Hepatocyte (in vitro differentiated cells): ENCODE data around the gene AK2. TPM values are rescaled to one million over a fixed set of nuclear protein-coding genes. Genes with fewer than 3 reads are reported as not detected.

Experiments
- DNase-seq: peaks from one replicate; pipeline ENCODE4 v3.0.0-alpha.2; 2016; ENCODE audit warnings: low spot score
- H2AFZ ChIP-seq: fragments of 200-600 bp; sonication (generic); 2 replicates; pipeline ENCODE4 v1.6.0; 2016; ENCODE audit warnings: antibody characterized with exemption, mild to moderate bottlenecking
- H3K27ac ChIP-seq: fragments of 200-600 bp; sonication (generic); 2 replicates; pipeline ENCODE4 v1.5.1; 2016; ENCODE audit warnings: mild to moderate bottlenecking
- H3K27me3 ChIP-seq: fragments of 200-600 bp; sonication (generic); 2 replicates; pipeline ENCODE4 v1.6.1; 2016
- H3K36me3 ChIP-seq: fragments of 200-600 bp; sonication (generic); replicated peaks from 2 replicates; pipeline ENCODE4 v1.5.1; 2016; ENCODE audit warnings: low read depth; ENCODE audit not compliant: insufficient read depth
- H3K4me1 ChIP-seq: fragments of 200-600 bp; sonication (generic); 2 replicates; pipeline ENCODE4 v1.5.1; 2016; ENCODE audit warnings: mild to moderate bottlenecking, moderate library complexity; ENCODE audit not compliant: insufficient read depth
- H3K4me2 ChIP-seq: fragments of 200-600 bp; sonication (generic); 2 replicates; pipeline ENCODE4 v1.6.0; 2016
- H3K4me3 ChIP-seq: fragments of 200-600 bp; sonication (generic); 2 replicates; pipeline ENCODE4 v1.5.1; 2016; ENCODE audit warnings: mild to moderate bottlenecking
- H3K79me2 ChIP-seq: fragments of 200-600 bp; sonication (generic); 2 replicates; pipeline ENCODE4 v1.6.0; 2017; ENCODE audit warnings: mild to moderate bottlenecking
- H3K9me2 ChIP-seq: fragments of 200-600 bp; sonication (generic); replicated peaks from 2 replicates; pipeline ENCODE4 v1.6.0; 2017; ENCODE audit warnings: mild to moderate bottlenecking; ENCODE audit not compliant: insufficient read depth
- H3K9me3 ChIP-seq: fragments of 200-600 bp; sonication (generic); 2 replicates; pipeline ENCODE4 v1.5.1; 2016; ENCODE audit warnings: low read depth, mild to moderate bottlenecking
- H4K20me1 ChIP-seq: fragments of 200-600 bp; sonication (generic); 2 replicates; pipeline ENCODE4 v1.6.0; 2016; ENCODE audit warnings: mild to moderate bottlenecking; ENCODE audit not compliant: insufficient read depth, poor library complexity, severe bottlenecking
- CTCF ChIP-seq: fragments of 200-600 bp; sonication (generic); IDR thresholded peaks from 2 replicates; pipeline ENCODE4 v1.5.1; 2016; ENCODE audit warnings: antibody characterized with exemption, mild to moderate bottlenecking; ENCODE audit not compliant: poor library complexity
- EZH2 ChIP-seq: fragments of 200-600 bp; sonication (generic); IDR thresholded peaks from 2 replicates; pipeline ENCODE4 v1.6.1; 2016; ENCODE audit warnings: antibody characterized with exemption, mild to moderate bottlenecking, borderline replicate concordance
- EZH2phosphoT487 ChIP-seq: fragments of 200-600 bp; sonication (generic); IDR thresholded peaks from one replicate; pipeline ENCODE4 v1.6.1; 2018; ENCODE audit warnings: antibody characterized with exemption, mild to moderate bottlenecking, low read depth, moderate library complexity; ENCODE audit not compliant: unreplicated experiment, severe bottlenecking
- WGBS: methylation state at CpG from one replicate; pipeline ENCODE4 v1.1.6; 2016; ENCODE audit warnings: low lambda C conversion rate; ENCODE audit errors: missing lambda C conversion rate; 5-methylcytosine and 5-hydroxymethylcytosine counted together
- polyA plus RNA-seq: library from polyadenylated mRNA; unstranded; fragments of >200 nt; fragmentation: Nextera tagmentation; extraction: Ambion mirVana; gene quantifications from 2 replicates; pipeline ENCODE4 v1.2.1, GENCODE V29; 2016
- total RNA-seq: library from RNA; depleted of rRNA; stranded (reverse); fragments of >200 nt; gene quantifications from 2 replicates; pipeline ENCODE4 v1.2.3, GENCODE V29; 2014

Gene AK2
- total and polyA plus RNA-seq, 2 experiments from 2014 or later, result 120 to 147 TPM

- DNase-seq, result no peak
- Histone ChIP-seq H3K9me3 (no peaks in the 10 kb centered on the region), H3K9me2 (no peaks in the 10 kb centered on the region), H3K4me2 (no peak overlapping the region), H3K27ac (no peak overlapping the region), H3K4me3 (no peak overlapping the region), H4K20me1 (no peaks in the 10 kb centered on the region), H3K79me2 (no peaks in the 10 kb centered on the region), H3K27me3 (no peaks in the 10 kb centered on the region), H3K36me3 (no peaks in the 10 kb centered on the region), H2AFZ (no peak overlapping the region), H3K4me1 (peaks cover 8% of the 10 kb centered on the region)
- TF ChIP-seq EZH2phosphoT487, result no peak
- no peak for TF ChIP-seq CTCF
- TF ChIP-seq EZH2, result no peak
- 46% methylated on average over 1 of the region's 1 CpG for WGBS
These were observed 22.9 kb downstream of the AK2 start for GRCh38 chr1:33013791-33014190.

- no peaks in the 10 kb centered on the region for H4K20me1 ChIP-seq
- no peaks in the 10 kb centered on the region for H3K79me2 ChIP-seq
- peaks cover 14% of the 10 kb centered on the region for H3K4me1 ChIP-seq
- no peaks in the 10 kb centered on the region for H3K36me3 ChIP-seq
- no peak for DNase-seq
- WGBS, result 92% methylated on average over 3 of the region's 3 CpGs
- no peaks in the 10 kb centered on the region for H3K9me2 ChIP-seq
- H2AFZ ChIP-seq, result no peak overlapping the region
- no peaks in the 10 kb centered on the region for H3K27me3 ChIP-seq
- H3K4me2 ChIP-seq, result no peak overlapping the region
- H3K27ac ChIP-seq, result peak overlapping the region; percentile 20
- H3K9me3 ChIP-seq, result no peaks in the 10 kb centered on the region
- no peak overlapping the region for H3K4me3 ChIP-seq
- no peak for TF ChIP-seq EZH2phosphoT487
- no peak for TF ChIP-seq CTCF
- TF ChIP-seq EZH2, result no peak
These were observed 24.5 kb downstream of the AK2 start for GRCh38 chr1:33012165-33012564.

GRCh38 chr1:33010932-33011731 lies 25.6 kb downstream of the AK2 start:
- Histone ChIP-seq H3K36me3 (no peaks in the 10 kb centered on the region), H3K4me2 (no peak overlapping the region)
- DNase-seq, result no peak

More at GRCh38 chr1:33010932-33011731, 25.6 kb downstream of the AK2 start:
- TF ChIP-seq EZH2phosphoT487 (no peak), CTCF (no peak), EZH2 (no peak)
- Histone ChIP-seq H3K79me2 (no peaks in the 10 kb centered on the region), H4K20me1 (no peaks in the 10 kb centered on the region), H3K4me3 (no peak overlapping the region), H2AFZ (no peak overlapping the region), H3K27ac (peak overlapping the region; percentile 20), H3K9me3 (no peaks in the 10 kb centered on the region), H3K4me1 (peaks cover 14% of the 10 kb centered on the region), H3K27me3 (no peaks in the 10 kb centered on the region), H3K9me2 (no peaks in the 10 kb centered on the region)
- WGBS, result 81% methylated on average over 5 of the region's 5 CpGs
